GM18499 (cell line): ENCODE results near the gene ESR2.
"Not testable (repeated sequence)": the region's sequence is repeated elsewhere in the genome, so short reads cannot be mapped to it uniquely, and the experiment has no call there.

Experiments
- ATAC-seq: cut with Tn5 transposase; IDR thresholded peaks from one replicate; pipeline ENCODE4 v1.9.1; 2021; ENCODE audit warnings: moderate number of reproducible peaks; ENCODE audit not compliant: insufficient read depth, unreplicated experiment

ESR2 gene

DNA sequence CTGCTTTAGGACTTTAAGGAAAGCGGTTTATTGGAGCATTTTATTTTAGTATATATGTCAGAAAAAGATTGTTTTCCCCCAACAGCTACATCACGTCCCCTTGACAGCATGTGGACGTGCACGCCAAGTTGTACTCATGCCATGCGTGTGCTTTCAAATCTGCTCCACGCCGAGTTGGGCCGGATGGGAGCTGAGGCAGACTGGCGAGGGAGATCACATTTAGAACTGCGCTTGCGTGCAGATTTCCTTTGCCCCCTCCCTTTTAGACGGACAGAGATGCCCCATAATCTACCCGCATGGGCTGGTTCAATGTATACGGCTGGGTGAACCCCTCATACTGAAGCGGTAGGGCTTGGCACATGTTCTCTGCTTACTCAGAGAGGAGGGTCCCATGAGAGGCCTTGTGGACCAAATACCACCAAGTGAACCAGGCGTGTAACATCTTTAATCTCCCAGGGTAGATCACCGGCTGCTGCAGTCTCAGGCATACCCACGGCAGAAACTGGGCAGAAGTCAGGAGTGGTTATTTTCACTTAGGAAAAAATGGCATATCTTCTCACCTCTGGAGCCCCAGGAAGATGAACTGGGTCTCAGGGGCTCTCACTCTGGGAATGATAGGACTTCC lies 92.1 kb downstream of the ESR2 start:
- ATAC-seq, result no peak

DNA sequence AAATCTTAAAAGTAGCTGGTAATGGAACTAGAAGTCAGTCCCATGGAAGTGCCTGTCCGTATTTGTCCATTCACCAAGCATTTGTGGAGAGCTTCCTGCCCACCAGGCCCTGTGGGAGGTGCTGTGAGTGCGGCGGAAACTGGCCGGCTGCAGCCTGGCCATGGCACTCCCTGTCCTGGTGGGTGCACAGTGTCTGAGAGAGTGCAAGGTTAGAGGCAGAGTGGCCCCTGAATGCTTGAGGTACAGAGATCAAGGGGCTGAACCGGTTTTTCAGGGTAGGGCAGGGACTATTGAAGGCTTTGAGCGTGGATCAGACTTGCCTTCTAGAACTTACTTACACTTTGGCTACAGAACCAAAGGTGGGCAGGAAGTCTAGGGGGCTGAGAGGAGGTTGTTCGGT lies 92.9 kb downstream of the ESR2 start:
- ATAC-seq, result no peak

GRCh38 chr14:64200170-64200569 lies 94.0 kb downstream of the ESR2 start:
- no peak for ATAC-seq

GRCh38 chr14:64198486-64198885 lies 95.7 kb downstream of the ESR2 start:
- ATAC-seq, result no peak

- ATAC-seq, result no peak
Observed at GRCh38 chr14:64197996-64198395, 96.2 kb downstream of the ESR2 start.

- ATAC-seq, result no peak
Observed at GRCh38 chr14:64196814-64197411, 97.3 kb downstream of the ESR2 start.

- ATAC-seq, result no peak
Observed at GRCh38 chr14:64196056-64196455, 98.1 kb downstream of the ESR2 start.

DNA sequence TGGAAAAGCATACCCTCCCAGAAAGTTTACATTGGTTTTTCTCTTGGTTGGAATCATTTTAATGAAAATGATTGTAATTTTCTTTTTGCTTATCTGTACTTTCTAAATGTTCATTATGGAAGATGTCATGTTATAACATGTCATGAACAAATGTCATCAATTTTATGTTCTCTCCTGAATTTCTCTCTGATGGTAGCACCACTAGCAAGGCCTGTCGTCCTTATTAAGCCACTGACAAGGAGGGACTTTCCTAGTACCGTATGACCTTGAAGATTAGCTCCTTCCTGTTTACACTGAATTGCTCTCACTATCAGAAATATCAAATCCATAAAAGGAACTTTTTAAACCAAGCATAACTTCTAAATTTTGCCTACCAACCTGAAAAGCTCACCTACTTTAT lies 99.0 kb downstream of the ESR2 start:
- no peak for ATAC-seq

DNA sequence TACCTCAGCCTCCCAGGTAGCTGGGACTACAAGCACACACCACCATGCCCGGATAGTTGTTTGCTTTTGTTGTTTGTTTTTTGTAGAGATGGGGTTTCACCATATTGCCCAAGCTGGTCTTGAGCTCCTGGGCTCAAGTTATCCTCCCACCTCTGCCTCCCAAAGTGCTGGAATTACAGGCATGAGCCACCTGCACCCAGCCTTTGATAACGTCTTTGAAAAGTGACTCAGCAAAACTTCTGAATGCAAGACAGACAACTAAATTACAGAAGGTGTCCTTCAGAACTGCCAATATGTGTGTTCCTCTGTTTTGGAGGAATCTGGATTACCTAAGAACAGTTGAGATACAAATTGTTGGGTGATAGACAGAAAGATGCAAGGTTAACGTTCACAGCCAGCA lies 99.8 kb downstream of the ESR2 start:
- ATAC-seq, result no peak

GRCh38 chr14:64193821-64194220 lies 100.3 kb downstream of the ESR2 start:
- no peak for ATAC-seq

DNA sequence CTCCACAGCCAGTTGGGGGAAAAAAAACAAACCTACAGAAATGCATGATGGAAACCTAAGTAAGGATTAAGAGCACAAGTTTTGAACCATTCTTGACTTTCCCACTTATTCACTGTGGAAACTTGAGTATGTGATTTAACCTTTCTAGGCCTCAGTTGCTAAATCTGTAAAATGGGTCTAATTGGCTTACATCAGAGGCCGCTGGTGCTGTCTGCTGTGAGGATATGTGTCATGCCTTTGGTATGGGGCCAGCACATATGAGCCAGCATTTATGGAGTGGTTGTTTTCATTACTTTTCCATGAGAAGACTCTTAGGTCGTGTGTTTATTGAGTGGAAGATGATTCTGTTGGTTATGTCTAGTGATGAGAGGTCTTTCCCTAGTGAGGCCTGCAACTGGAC lies 102.4 kb downstream of the ESR2 start:
- ATAC-seq, result no peak

DNA sequence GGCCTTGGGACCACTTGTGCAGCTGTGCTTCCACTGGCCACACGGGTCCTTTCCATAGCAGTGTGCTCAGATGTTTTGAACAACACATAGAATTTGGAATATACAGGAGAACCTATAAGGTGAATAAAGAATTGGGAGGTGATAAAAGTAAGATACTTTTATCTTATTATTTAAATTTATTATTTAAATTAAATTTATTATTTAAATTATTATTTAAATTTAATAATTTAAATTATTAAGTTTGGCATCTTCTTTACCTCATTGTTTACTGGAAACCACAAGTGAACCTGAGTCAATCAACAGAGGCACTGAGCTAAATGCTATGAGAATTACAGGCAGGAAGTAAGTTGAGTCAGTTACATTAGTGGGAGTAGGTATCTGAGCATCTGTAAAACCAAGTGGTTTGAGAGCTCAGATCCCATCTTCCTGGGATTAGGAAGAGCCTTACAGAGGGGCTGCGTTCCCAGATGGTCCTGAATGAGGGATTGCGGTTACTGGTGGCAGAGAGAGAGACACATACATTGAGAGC lies 103.1 kb downstream of the ESR2 start:
- ATAC-seq, result no peak

DNA sequence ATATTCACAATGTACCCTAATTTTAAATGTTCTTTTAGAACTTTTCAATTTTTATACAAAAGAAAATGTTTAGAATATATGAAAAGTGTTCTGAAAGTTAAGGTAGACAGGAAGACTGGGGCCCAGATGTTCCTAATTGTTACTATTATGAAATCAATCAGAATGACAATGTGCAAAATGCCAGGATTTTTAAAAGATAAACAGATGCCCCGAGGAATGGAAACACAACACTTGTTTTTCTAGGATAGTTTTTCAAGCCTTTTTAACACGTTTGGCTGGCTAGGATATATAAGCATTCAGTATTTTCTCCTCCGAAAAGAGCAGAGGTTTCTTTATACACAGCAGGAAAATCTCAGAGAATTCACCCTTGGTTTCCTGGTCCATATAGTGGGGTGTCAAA lies 106.8 kb downstream of the ESR2 start:
- no peak for ATAC-seq

GRCh38 chr14:64186231-64187129 lies 107.7 kb downstream of the ESR2 start:
- no peak for ATAC-seq

DNA sequence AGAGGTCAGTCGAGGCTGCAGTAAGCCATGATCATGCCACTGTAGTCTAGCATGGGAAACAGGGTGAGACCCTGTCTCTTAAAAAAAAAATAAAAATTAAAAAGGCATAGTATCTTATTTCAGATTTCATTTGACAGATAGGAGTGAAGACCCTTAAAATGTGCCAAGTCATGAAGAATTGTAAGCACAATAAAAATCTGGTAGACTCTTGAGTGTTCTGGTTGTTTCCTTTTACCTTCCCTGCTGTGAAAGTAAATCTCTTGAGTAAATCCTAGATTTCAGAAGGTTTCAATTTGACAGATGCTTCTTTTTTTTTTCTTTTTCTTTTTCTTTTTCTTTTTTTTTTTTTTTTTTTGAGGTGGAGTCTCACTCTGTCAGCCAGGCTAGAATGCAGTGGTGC lies 109.0 kb downstream of the ESR2 start:
- ATAC-seq, result no peak

DNA sequence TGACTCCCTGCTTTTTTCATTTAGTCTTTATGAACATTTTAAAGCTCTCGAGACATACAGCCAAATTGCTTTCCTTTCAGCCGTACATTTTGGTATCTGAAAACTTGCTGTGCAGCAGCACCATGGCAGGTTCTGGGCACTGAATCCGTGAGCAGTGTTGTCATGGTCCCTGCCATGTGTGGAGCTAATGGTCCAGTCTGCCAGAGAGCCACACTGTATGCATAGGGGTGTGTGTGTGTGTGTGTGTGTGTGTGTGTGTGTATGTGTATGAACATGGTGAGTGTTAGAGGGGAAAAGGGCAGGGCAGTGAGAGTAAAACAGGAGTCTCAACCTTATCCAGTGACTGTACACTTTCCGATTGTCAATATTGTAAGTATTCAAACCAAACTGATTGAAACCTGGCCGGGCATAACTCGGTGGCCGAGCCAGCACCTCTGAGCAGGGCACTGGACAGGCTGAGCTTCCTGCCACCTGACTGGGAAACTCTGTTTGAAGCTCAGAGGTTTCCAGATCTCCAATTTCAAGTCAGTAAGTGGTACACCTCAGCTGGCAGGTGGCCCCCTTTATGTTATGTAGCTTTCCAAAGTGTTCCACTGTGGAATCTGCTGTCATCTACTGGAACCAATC lies 110.0 kb downstream of the ESR2 start:
- ATAC-seq, result no peak

DNA sequence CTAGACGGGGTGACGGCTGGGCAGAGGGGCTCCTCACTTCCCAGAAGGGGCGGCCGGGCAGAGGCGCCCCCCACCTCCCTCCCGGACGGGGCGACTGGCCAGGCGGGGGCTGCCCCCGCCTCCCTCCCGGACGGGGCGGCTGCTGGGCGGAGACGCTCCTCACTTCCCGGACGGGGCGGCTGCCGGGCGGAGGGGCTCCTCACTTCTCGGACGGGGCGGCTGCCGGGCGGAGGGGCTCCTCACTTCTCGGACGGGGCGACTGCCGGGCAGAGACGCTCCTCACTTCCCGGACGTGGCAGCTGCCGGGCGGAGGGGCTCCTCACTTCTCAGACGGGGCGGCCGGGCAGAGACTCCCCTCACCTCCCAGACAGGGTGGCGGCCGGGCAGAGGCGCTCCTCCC lies 111.3 kb downstream of the ESR2 start:
- not testable (repeated sequence) for ATAC-seq

GRCh38 chr14:64178814-64179213 lies 115.4 kb downstream of the ESR2 start:
- ATAC-seq, result no peak

DNA sequence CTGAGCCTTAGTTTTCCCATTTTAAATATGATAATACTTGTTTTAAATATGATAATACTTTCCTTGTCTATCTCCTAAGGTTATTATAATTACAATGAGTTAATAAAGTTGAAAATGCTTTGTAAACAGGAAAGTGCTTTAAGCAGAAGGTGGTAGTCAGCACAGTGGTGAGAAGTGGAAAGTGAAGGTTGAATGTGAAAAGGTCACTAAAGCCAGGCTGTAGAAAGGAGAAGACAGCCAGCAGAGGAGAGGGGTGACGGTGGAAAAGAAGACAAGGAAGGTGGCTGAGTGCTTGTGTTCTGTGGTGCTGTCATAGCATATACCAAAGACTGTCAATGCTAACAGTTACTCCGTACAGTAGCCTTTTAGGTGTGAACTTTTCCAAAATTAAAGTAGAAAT lies 117.8 kb downstream of the ESR2 start:
- ATAC-seq, result no peak

GRCh38 chr14:64174922-64175782 lies 119.0 kb downstream of the ESR2 start:
- no peak for ATAC-seq
